ENCODE measurements around the gene STUM. TPM values are rescaled to one million over a fixed set of nuclear protein-coding genes. Genes with fewer than 3 reads are reported as not detected.

STUM gene
- total RNA-seq, 2 experiments from 2014 or later: not detected

GRCh38 chr1:226641671-226642231 lies 93.2 kb downstream of the STUM start:
- ChIA-PET CTCF (interaction anchor here (1.5 to 4.3 kb wide), 2 partner anchors 46 to 186 kb away, joined by 6 to 23 read pairs; no protein-coding TSS in a partner anchor), POLR2A (interaction anchor here (2.9 kb wide), 1 partner anchor 21 kb away, joined by 18 read pairs; no protein-coding TSS in a partner anchor)
- Mint-ChIP-seq H3K27me3 (no peaks in the 10 kb centered on the region), H3K36me3 (peaks cover 35% of the 10 kb centered on the region), H3K4me3 (no peak overlapping the region), H3K27ac (no peak overlapping the region), H3K4me1 (ENCODE audit: low read depth) (peaks cover 60% of the 10 kb centered on the region), H3K9me3 (no peaks in the 10 kb centered on the region)
- DNase-seq: no peak
- intact Hi-C loops (cut with micrococcal nuclease): no loop called here

- no peak overlapping the region for H3K4me3 Mint-ChIP-seq
- peak overlapping the region; percentile 76 for H3K27ac Mint-ChIP-seq
- intact Hi-C loops (cut with micrococcal nuclease): no loop called here
- H3K9me3 Mint-ChIP-seq: no peaks in the 10 kb centered on the region
- no peak for DNase-seq
- no peaks in the 10 kb centered on the region for H3K27me3 Mint-ChIP-seq
- peaks cover 38% of the 10 kb centered on the region for H3K36me3 Mint-ChIP-seq
- ChIA-PET CTCF (interaction anchor here (0.7 to 4.3 kb wide), 6 partner anchors 8 to 186 kb away, joined by 3 to 24 read pairs (median 11); no protein-coding TSS in a partner anchor), POLR2A (interaction anchor here (2.0 to 2.9 kb wide), 4 partner anchors 11 to 56 kb away, joined by 5 to 18 read pairs (median 8); no protein-coding TSS in a partner anchor)
- H3K4me1 Mint-ChIP-seq (ENCODE audit: low read depth): peaks cover 58% of the 10 kb centered on the region
Observed at GRCh38 chr1:226642421-226642820, 93.9 kb downstream of the STUM start.

- POLR2A ChIA-PET: interaction anchor here (1.0 to 2.9 kb wide), 6 partner anchors 10 to 185 kb away, joined by 3 to 18 read pairs (median 6); no protein-coding TSS in a partner anchor
- Mint-ChIP-seq H3K4me1 (ENCODE audit: low read depth) (peaks cover 57% of the 10 kb centered on the region), H3K4me3 (peak overlapping the region; percentile 14), H3K9me3 (no peaks in the 10 kb centered on the region), H3K27me3 (no peaks in the 10 kb centered on the region), H3K36me3 (peaks cover 41% of the 10 kb centered on the region), H3K27ac (peak overlapping the region; percentile 76)
- CTCF ChIA-PET: interaction anchor here (0.7 to 4.3 kb wide), 9 partner anchors 8 to 185 kb away, joined by 3 to 24 read pairs (median 6); no protein-coding TSS in a partner anchor
- intact Hi-C loops (cut with micrococcal nuclease): loop anchor here (1.0 kb wide), 3 partner anchors 8 to 20 kb away; no protein-coding TSS in a partner anchor
- peak; percentile 86 for DNase-seq
Observed at GRCh38 chr1:226643177-226643576, 94.6 kb downstream of the STUM start.

GRCh38 chr1:226643611-226644540 lies 95.3 kb downstream of the STUM start:
- Mint-ChIP-seq H3K27me3 (no peaks in the 10 kb centered on the region), H3K4me3 (peak overlapping the region; percentile 23), H3K27ac (peak overlapping the region; percentile 80), H3K9me3 (no peaks in the 10 kb centered on the region), H3K36me3 (peaks cover 46% of the 10 kb centered on the region), H3K4me1 (ENCODE audit: low read depth) (peaks cover 55% of the 10 kb centered on the region)
- intact Hi-C loops (cut with micrococcal nuclease): loop anchor here (1.0 kb wide), 3 partner anchors 9 to 19 kb away; no protein-coding TSS in a partner anchor
- CTCF ChIA-PET: interaction anchor here (0.9 to 4.3 kb wide), 11 partner anchors 10 to 185 kb away, joined by 3 to 24 read pairs (median 4); no protein-coding TSS in a partner anchor
- peak; percentile 69 for DNase-seq
- POLR2A ChIA-PET: interaction anchor here (1.0 to 2.9 kb wide), 8 partner anchors 10 to 184 kb away, joined by 3 to 18 read pairs (median 4); no protein-coding TSS in a partner anchor

GRCh38 chr1:226644541-226645176 lies 96.1 kb downstream of the STUM start:
- H3K4me3 Mint-ChIP-seq: peak overlapping the region; percentile 23
- no peak for DNase-seq
- intact Hi-C loops (cut with micrococcal nuclease): no loop called here

GRCh38 chr1:226645279-226645976 lies 96.9 kb downstream of the STUM start:
- Mint-ChIP-seq H3K36me3 (peaks cover 43% of the 10 kb centered on the region), H3K4me3 (no peak overlapping the region), H3K4me1 (ENCODE audit: low read depth) (peaks cover 66% of the 10 kb centered on the region), H3K27me3 (no peaks in the 10 kb centered on the region), H3K9me3 (no peaks in the 10 kb centered on the region), H3K27ac (peak overlapping the region; percentile 43)
- no peak for DNase-seq
- intact Hi-C loops (cut with micrococcal nuclease): no loop called here
- ChIA-PET POLR2A (interaction anchor here (0.8 to 1.1 kb wide), 2 partner anchors 12 to 32 kb away, joined by 3 read pairs; no protein-coding TSS in a partner anchor), CTCF (interaction anchor here (0.5 to 4.0 kb wide), 2 partner anchors 11 to 168 kb away, joined by 4 to 24 read pairs; no protein-coding TSS in a partner anchor)

More at GRCh38 chr1:226644541-226645176, 96.1 kb downstream of the STUM start:
- Mint-ChIP-seq H3K27ac (peak overlapping the region; percentile 80), H3K27me3 (no peaks in the 10 kb centered on the region), H3K4me1 (ENCODE audit: low read depth) (peaks cover 62% of the 10 kb centered on the region), H3K9me3 (no peaks in the 10 kb centered on the region), H3K36me3 (peaks cover 44% of the 10 kb centered on the region)
- CTCF ChIA-PET: interaction anchor here (0.9 to 4.3 kb wide), 9 partner anchors 9 to 184 kb away, joined by 3 to 24 read pairs (median 6); no protein-coding TSS in a partner anchor
- POLR2A ChIA-PET: interaction anchor here (1.1 to 2.9 kb wide), 7 partner anchors 9 to 183 kb away, joined by 3 to 18 read pairs (median 5); no protein-coding TSS in a partner anchor

- H3K36me3 Mint-ChIP-seq: peaks cover 41% of the 10 kb centered on the region
Observed at GRCh38 chr1:226646026-226646869, 97.7 kb downstream of the STUM start.

GRCh38 chr1:226646870-226647449 lies 98.4 kb downstream of the STUM start:
- POLR2A ChIA-PET: no interaction called here
- H3K4me1 Mint-ChIP-seq (ENCODE audit: low read depth): peaks cover 72% of the 10 kb centered on the region
- DNase-seq: no peak
- H3K9me3 Mint-ChIP-seq: no peaks in the 10 kb centered on the region
- CTCF ChIA-PET: interaction anchor here (1.6 to 1.8 kb wide), 2 partner anchors 40 to 181 kb away, joined by 5 read pairs; no protein-coding TSS in a partner anchor
- no peak overlapping the region for H3K4me3 Mint-ChIP-seq
- H3K27ac Mint-ChIP-seq: peak overlapping the region; percentile 40
- H3K27me3 Mint-ChIP-seq: no peaks in the 10 kb centered on the region
- intact Hi-C loops (cut with micrococcal nuclease): no loop called here
- H3K36me3 Mint-ChIP-seq: peaks cover 39% of the 10 kb centered on the region

More at GRCh38 chr1:226646026-226646869, 97.7 kb downstream of the STUM start:
- CTCF ChIA-PET: interaction anchor here (0.5 to 4.0 kb wide), 3 partner anchors 12 to 168 kb away, joined by 4 to 24 read pairs (median 5); no protein-coding TSS in a partner anchor
- H3K27ac Mint-ChIP-seq: peak overlapping the region; percentile 42
- no peaks in the 10 kb centered on the region for H3K9me3 Mint-ChIP-seq
- DNase-seq: no peak
- no peak overlapping the region for H3K4me3 Mint-ChIP-seq
- peaks cover 74% of the 10 kb centered on the region for H3K4me1 Mint-ChIP-seq (ENCODE audit: low read depth)
- POLR2A ChIA-PET: interaction anchor here (0.8 kb wide), 1 partner anchor 13 kb away, joined by 3 read pairs; no protein-coding TSS in a partner anchor
- H3K27me3 Mint-ChIP-seq: no peaks in the 10 kb centered on the region
- intact Hi-C loops (cut with micrococcal nuclease): no loop called here

GRCh38 chr1:226647719-226648118 lies 99.2 kb downstream of the STUM start:
- intact Hi-C loops (cut with micrococcal nuclease): no loop called here
- no peak overlapping the region for H3K4me3 Mint-ChIP-seq
- H3K27ac Mint-ChIP-seq: peak overlapping the region; percentile 38
- ChIA-PET POLR2A (no interaction called here), CTCF (interaction anchor here (1.6 to 1.8 kb wide), 3 partner anchors 13 to 181 kb away, joined by 5 read pairs; no protein-coding TSS in a partner anchor)
- no peak for DNase-seq
- H3K9me3 Mint-ChIP-seq: no peaks in the 10 kb centered on the region
- no peaks in the 10 kb centered on the region for H3K27me3 Mint-ChIP-seq
- peaks cover 34% of the 10 kb centered on the region for H3K36me3 Mint-ChIP-seq
- H3K4me1 Mint-ChIP-seq (ENCODE audit: low read depth): peaks cover 66% of the 10 kb centered on the region

Measured in activated CD4-positive, alpha-beta memory T cell treated with anti-CD3 and anti-CD28 coated beads for 36 hours (primary cell).